ENCODE results near the gene SHISA5. TPM values are rescaled to one million over a fixed set of nuclear protein-coding genes. Genes with fewer than 3 reads are reported as not detected.

SHISA5 gene
- total RNA-seq, 1 experiment from 2014 or later = 104 TPM

DNA sequence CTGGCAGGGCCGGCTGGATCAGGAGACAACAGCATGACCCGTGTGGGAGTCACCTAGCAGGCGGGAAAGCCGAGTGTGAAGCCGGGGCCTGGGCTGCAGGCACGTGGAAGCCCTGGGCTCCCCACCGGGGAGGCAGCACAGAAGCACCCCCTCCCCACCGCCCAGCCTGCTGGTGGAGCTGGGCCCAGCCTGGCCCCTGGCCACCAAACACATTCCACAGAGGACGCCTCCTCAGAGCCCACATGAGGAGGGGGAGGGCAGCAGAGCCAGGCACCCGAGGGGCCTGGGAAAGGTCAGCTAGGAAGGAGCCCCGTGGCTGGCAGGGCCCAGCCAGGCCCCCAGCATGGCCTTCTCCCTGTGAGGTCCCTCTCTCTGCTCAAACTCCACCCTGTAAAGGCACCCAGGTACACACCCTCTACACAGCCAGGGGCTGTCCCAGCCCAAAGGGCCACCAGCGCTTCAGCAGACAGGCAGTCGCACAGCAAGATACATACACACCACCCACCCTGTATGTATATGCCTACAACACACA, 78.6 kb downstream of the SHISA5 start (continued):
- TF ChIP-seq ZFX (IDR thresholded peaks at IDR 0.05) = no peak
- TF ChIP-seq EZH2phosphoT487 (IDR thresholded peaks at IDR 0.05; ENCODE audit: borderline replicate concordance) = no peak
- TF ChIP-seq FOSL1 (IDR thresholded peaks at IDR 0.05; ENCODE audit: low read depth) = no peak
- no peak for TF ChIP-seq EGR1 (IDR thresholded peaks at IDR 0.05; ENCODE audit: low read depth)
- TF ChIP-seq CEBPB (IDR thresholded peaks at IDR 0.05; ENCODE audit: low read depth) = no peak

GRCh38 chr3:48423883-48424695, 79.9 kb downstream of the SHISA5 start:
- Histone ChIP-seq H3K27me3 (ENCODE audit: insufficient read depth, low read length) (no peaks in the 10 kb centered on the region), H2AFZ (ENCODE audit: low read depth, low read length, poor library complexity, severe bottlenecking) (no peak overlapping the region), H3K4me1 (ENCODE audit: control insufficient read depth in 1 of 2, insufficient read depth in 2 of 2, low read length in 2 of 2) (peaks cover 7 to 10% of the 10 kb centered on the region in 2 experiments), H3K4me3 (replicated peaks in 1 of 2; ENCODE audit: low read depth in 1 of 2, low read length in 2 of 2) (no peak overlapping the region), H3K27ac (ENCODE audit: low read depth, low read length) (no peak overlapping the region), H3K36me3 (ENCODE audit: control insufficient read depth in 1 of 2, insufficient read depth in 2 of 2, low read length in 2 of 2) (no peaks in the 10 kb centered on the region), H3K4me2 (ENCODE audit: low read length) (no peak overlapping the region), H3K9ac (ENCODE audit: low read length) (no peak overlapping the region), H3K9me2 (ENCODE audit: insufficient read depth) (no peaks in the 10 kb centered on the region), H4K20me1 (ENCODE audit: insufficient read depth) (no peaks in the 10 kb centered on the region), H3K9me3 (ENCODE audit: control insufficient read depth in 1 of 2, insufficient read depth in 1 of 2, low read depth in 1 of 2, low read length in 2 of 2) (no peaks in the 10 kb centered on the region), H3K79me2 (ENCODE audit: insufficient read depth, low read length) (no peaks in the 10 kb centered on the region; the same call in 1 of the 2 replicates)
- BruUV-seq (replicated peaks) = no TSS peak
- TF ChIP-seq CEBPB (IDR thresholded peaks at IDR 0.05; ENCODE audit: low read depth) (no peak), CBX3 (IDR thresholded peaks at IDR 0.05; ENCODE audit: low read depth) (no peak), ATF3 (IDR thresholded peaks at IDR 0.05) (no peak), FOSL1 (IDR thresholded peaks at IDR 0.05; ENCODE audit: low read depth) (no peak), EGR1 (IDR thresholded peaks at IDR 0.05; ENCODE audit: low read depth) (no peak)
- POLR2A ChIA-PET = no interaction called here
- CTCF ChIA-PET = interaction anchor here (1.0 to 3.5 kb wide), 2 partner anchors 9 to 12 kb away, joined by 4 to 18 read pairs; no protein-coding TSS in a partner anchor
- DNase-seq (ENCODE audit: low read depth, low spot score) (no peak), ATAC-seq (no peak)
- RAD21 ChIA-PET (ENCODE audit: low non-redundant PET in 1 of 2, low total read pairs in 2 of 2, uncharacterized antibody in 2 of 2, unreplicated experiment in 2 of 2) = no interaction called here
- intact Hi-C loops (cut with micrococcal nuclease) = no loop called here
